GM12878 (cell line): ENCODE results near the gene FUT8. TPM values are rescaled to one million over a fixed set of nuclear protein-coding genes. Genes with fewer than 3 reads are reported as not detected.

Source experiments
- ATAC-seq: fragments of 200-7000 bp; cut with Tn5 transposase; 3 replicates; pipeline ENCODE4 v1.9.1; 2020; ENCODE audit warnings: mild to moderate bottlenecking, moderate library complexity
- BruUV-seq: library from RNA; stranded (reverse); fragments of 400-500 nt; replicated peaks from 2 replicates; lab custom pipeline; 2021; lab: Mats Ljungman, UMichigan
- CTCF ChIA-PET: fragments of 300-600 bp; sonication (Branson Sonifier 250); formaldehyde crosslinking; extraction: SDS; loops from one replicate; lab custom pipeline; 2021; ENCODE audit warnings: inconsistent platforms; lab: Yijun Ruan, JAX
- POLR2A ChIA-PET: fragments of 350-600 bp; formaldehyde crosslinking; extraction: SDS; loops from one replicate; lab custom pipeline; 2021; ENCODE audit warnings: inconsistent platforms; lab: Charles Lee
- RAD21 ChIA-PET: fragments of 300-600 bp; sonication (Branson Sonifier 250); formaldehyde crosslinking; loops from one replicate; lab custom pipeline; 2023; ENCODE audit warnings: antibody characterized with exemption; ENCODE audit not compliant: unreplicated experiment; lab: Charles Lee
- SMC1A ChIA-PET: fragments of 300-600 bp; sonication (Branson Sonifier 250); formaldehyde crosslinking; loops from one replicate; lab custom pipeline; 2023; ENCODE audit not compliant: unreplicated experiment, uncharacterized antibody; lab: Charles Lee
- DNase-seq: peaks from one replicate; pipeline ENCODE4 v3.0.0-alpha.2; 2011; ENCODE audit warnings: low read depth, low spot score
- FAIRE-seq: peaks from 3 replicates; lab custom pipeline; 2011; peaks lifted over from hg19 to GRCh38; lab: Jason Lieb, UNC
- H2AFZ ChIP-seq: 2 replicates; pipeline ENCODE4 v1.6.0; 2011; ENCODE audit warnings: low read depth, low read length, control low read depth; ENCODE audit not compliant: control insufficient read depth
- H3K27ac ChIP-seq: 2 replicates; pipeline ENCODE4 v1.5.1; 2011; ENCODE audit warnings: control low read depth; ENCODE audit not compliant: control insufficient read depth, insufficient read depth
- H3K27me3 ChIP-seq, 2 experiments: replicated peaks in 1 of 2; 2 replicates each; pipeline versions ENCODE4 v1.6.0 to v1.6.1; 2011; ENCODE audit warnings: low read length in 1 of 2; ENCODE audit not compliant: control insufficient read depth in 2 of 2, insufficient read depth in 2 of 2
- H3K36me3 ChIP-seq, 2 experiments: 2 replicates each; pipeline ENCODE4 v1.5.1; 2011; ENCODE audit warnings: low read length in 1 of 2; ENCODE audit not compliant: control insufficient read depth in 2 of 2, insufficient read depth in 2 of 2
- H3K4me1 ChIP-seq: 2 replicates; pipeline ENCODE4 v1.6.1; 2011; ENCODE audit warnings: mild to moderate bottlenecking, low read length, moderate library complexity, mixed read lengths; ENCODE audit not compliant: control insufficient read depth, insufficient read depth
- H3K4me2 ChIP-seq: 2 replicates; pipeline ENCODE4 v1.6.0; 2011; ENCODE audit warnings: control low read depth; ENCODE audit not compliant: control insufficient read depth, insufficient read depth
- H3K4me3 ChIP-seq: fragments of 200-600 bp; sonication (generic); 2 replicates; pipeline ENCODE4 v1.5.1; 2016
- H3K79me2 ChIP-seq: 2 replicates; pipeline ENCODE4 v1.6.0; 2011; ENCODE audit warnings: low read length; ENCODE audit not compliant: control insufficient read depth, insufficient read depth
- H3K9ac ChIP-seq: 2 replicates; pipeline ENCODE4 v1.8.0; 2011; ENCODE audit warnings: low read length, control low read depth, mixed read lengths; ENCODE audit not compliant: control insufficient read depth, insufficient read depth
- H3K9me3 ChIP-seq: replicated peaks from 3 replicates; pipeline ENCODE4 v1.5.1; 2011; ENCODE audit warnings: mild to moderate bottlenecking, low read length; ENCODE audit not compliant: control insufficient read depth, insufficient read depth
- H4K20me1 ChIP-seq: 2 replicates; pipeline ENCODE4 v1.6.0; 2011; ENCODE audit not compliant: control insufficient read depth, insufficient read depth
- ATF2 ChIP-seq: IDR thresholded peaks from 2 replicates; pipeline ENCODE4 v1.6.1; 2012; ENCODE audit warnings: low read length, inconsistent platforms
- BRCA1 ChIP-seq: IDR thresholded peaks from 2 replicates; pipeline ENCODE4 v1.6.1; 2011; ENCODE audit warnings: low read depth, low read length, improper control_type of control experiment
- CBFB ChIP-seq: IDR thresholded peaks from 2 replicates; pipeline ENCODE4 v1.6.1; 2016; ENCODE audit warnings: antibody characterized with exemption, low read depth
- CEBPZ ChIP-seq: fragments of 150-350 bp; IDR thresholded peaks from 2 replicates; pipeline ENCODE4 v1.6.1; 2016; ENCODE audit warnings: low read depth, low read length
- CHD1 ChIP-seq: IDR thresholded peaks from 2 replicates; pipeline ENCODE4 v1.6.1; 2012; ENCODE audit warnings: low read depth, low read length, improper control_type of control experiment
- ETV6 ChIP-seq, 2 experiments: fragments of 450-650 bp in 1 of 2; IDR thresholded peaks in 1 of 2; conservative IDR thresholded peaks in 1 of 2; 2 replicates each; pipeline ENCODE4 v1.6.1; 2014; ENCODE audit warnings: antibody characterized with exemption in 1 of 2, borderline replicate concordance in 1 of 2, low read depth in 1 of 2, mild to moderate bottlenecking in 1 of 2, moderate library complexity in 1 of 2
- FOS ChIP-seq: IDR thresholded peaks from 3 replicates; pipeline ENCODE4 v1.6.1; 2011; ENCODE audit warnings: borderline replicate concordance; ENCODE audit not compliant: insufficient read length; ENCODE audit errors: extremely low read depth
- IRF4 ChIP-seq: IDR thresholded peaks from 2 replicates; pipeline ENCODE4 v1.6.1; 2011; ENCODE audit warnings: low read depth, low read length
- NFIC ChIP-seq: IDR thresholded peaks from 2 replicates; pipeline ENCODE4 v1.6.1; 2012; ENCODE audit warnings: low read depth, mild to moderate bottlenecking, inconsistent platforms, low read length, moderate library complexity
- PAX8 ChIP-seq: fragments of 450-650 bp; IDR thresholded peaks from 2 replicates; pipeline ENCODE4 v1.6.1; 2017; ENCODE audit warnings: mild to moderate bottlenecking, moderate library complexity
- PKNOX1 ChIP-seq: fragments of 450-650 bp; IDR thresholded peaks from 2 replicates; pipeline ENCODE4 v1.6.1; 2016; ENCODE audit warnings: mild to moderate bottlenecking
- PRDM15 ChIP-seq: fragments of 450-650 bp; formaldehyde crosslinking; IDR thresholded peaks from 2 replicates; pipeline ENCODE4 v1.4.0; 2020; ENCODE audit warnings: mild to moderate bottlenecking, moderate library complexity
- SMC3 ChIP-seq: IDR thresholded peaks from 2 replicates; pipeline ENCODE4 v1.6.1; 2011; ENCODE audit warnings: low read length, improper control_type of control experiment, borderline replicate concordance
- SPI1 ChIP-seq: IDR thresholded peaks from 2 replicates; pipeline ENCODE4 v1.6.1; 2011; ENCODE audit warnings: low read depth, mild to moderate bottlenecking, low read length, moderate library complexity, borderline replicate concordance; ENCODE audit not compliant: insufficient read depth
- STAT1 ChIP-seq: fragments of 450-650 bp; conservative IDR thresholded peaks from 2 replicates; pipeline ENCODE4 v1.6.1; 2014; ENCODE audit warnings: antibody characterized with exemption, mild to moderate bottlenecking
- YY1 ChIP-seq: IDR thresholded peaks from 2 replicates; pipeline ENCODE4 v1.6.1; 2011; ENCODE audit warnings: low read depth, mild to moderate bottlenecking, low read length
- ZNF24 ChIP-seq: fragments of 450-650 bp; IDR thresholded peaks from 2 replicates; pipeline ENCODE4 v1.6.1; 2017; ENCODE audit warnings: antibody characterized with exemption, mild to moderate bottlenecking
- in situ Hi-C: fragments of 300-500 bp; cut with MboI; formaldehyde crosslinking; loops from 9 replicates; pipeline ENCODE4 v1.14.3; 2018; ENCODE audit warnings: mixed read lengths
- intact Hi-C: fragments of 100-400 bp; cut with micrococcal nuclease; formaldehyde crosslinking; loops from one replicate; pipeline ENCODE4 v1.14.2; 2022; ENCODE audit not compliant: unreplicated experiment
- polyA plus RNA-seq, 11 experiments: library from polyadenylated mRNA; depleted of rRNA in 4 of 11; unstranded in 6 of 11; stranded (reverse) in 5 of 11; fragments of >200 nt; fragmentation: Nextera tagmentation in 4 of 11; fragmentation: Illumina TruSeq in 1 of 11; extraction: Ambion mirVana in 4 of 11; extraction: Trizol in 1 of 11; gene quantifications; 1 replicate in 1 of 11; 2 replicates in 10 of 11; pipeline versions ENCODE4 v1.2.1 to v1.2.3, GENCODE V29; 2011 to 2016; ENCODE audit warnings: inconsistent platforms in 2 of 11, missing spikeins in 2 of 11, low read depth in 1 of 11
- total RNA-seq, 4 experiments: library from RNA; depleted of rRNA in 3 of 4; stranded (reverse); fragments of >200 nt in 3 of 4; fragmentation: Illumina TruSeq in 1 of 4; extraction: Trizol in 1 of 4; gene quantifications; 2 replicates each; pipeline versions ENCODE4 v1.2.1 to v1.2.3, GENCODE V29; 2013 to 2021

Gene FUT8
- total and polyA plus RNA-seq, 10 of the 15 experiments (the other 5 are each of a cell fraction or from before 2014, with no cell fraction given): 21.3 to 106 (median 66.3) TPM

- DNase-seq: no peak
- Histone ChIP-seq H4K20me1 (no peaks in the 10 kb centered on the region), H3K79me2 (no peaks in the 10 kb centered on the region; the same call in 1 of the 2 replicates), H3K4me3 (no peak overlapping the region), H3K36me3 (peaks cover 0 to 7% of the 10 kb centered on the region in 2 experiments; a peak in 1 of 4 replicates), H3K27me3 (no peaks in the 10 kb centered on the region), H3K9me3 (no peaks in the 10 kb centered on the region), H2AFZ (no peak overlapping the region), H3K9ac (no peak overlapping the region), H3K4me2 (no peak overlapping the region), H3K27ac (no peak overlapping the region), H3K4me1 (no peaks in the 10 kb centered on the region)
- ChIA-PET RAD21 (no interaction called here), CTCF (no interaction called here), POLR2A (no interaction called here), SMC1A (interaction anchor here (1.0 to 1.4 kb wide), 3 partner anchors 17 to 290 kb away, joined by 3 read pairs; no protein-coding TSS in a partner anchor)
- in situ Hi-C loops (no loop called here), intact Hi-C loops (no loop called here)
- BruUV-seq: no TSS peak
- no peak for FAIRE-seq
- ATAC-seq: peak; percentile 60
- TF ChIP-seq ETV6 (conservative IDR thresholded peaks at IDR 0.05 in 1 of 2, IDR thresholded peaks at IDR 0.05 in 1 of 2; ENCODE audit: borderline replicate concordance in 1 of 2, low read depth in 1 of 2) (no peak), CBFB (no peak), SPI1 (no peak), NFIC (peak; percentile 63; the same call in 1 of the 2 replicates), PRDM15 (CRISPR knock-in tag) (no peak), FOS (no peak), PAX8 (no peak), YY1 (no peak), ATF2 (no peak), CEBPZ (no peak), PKNOX1 (no peak), IRF4 (peak; percentile 91), STAT1 (no peak), CHD1 (no peak), SMC3 (no peak), BRCA1 (no peak), ZNF24 (no peak)
These were observed 292.3 kb downstream of the FUT8 start for GRCh38 chr14:65704850-65705249.
